ENCODE measurements around the gene ANKRD40CL. TPM values are rescaled to one million over a fixed set of nuclear protein-coding genes. Genes with fewer than 3 reads are reported as not detected.

ANKRD40CL gene
- polyA plus RNA-seq, 1 of the 3 experiments (the other 2 are of a cell fraction) = not detected

DNA sequence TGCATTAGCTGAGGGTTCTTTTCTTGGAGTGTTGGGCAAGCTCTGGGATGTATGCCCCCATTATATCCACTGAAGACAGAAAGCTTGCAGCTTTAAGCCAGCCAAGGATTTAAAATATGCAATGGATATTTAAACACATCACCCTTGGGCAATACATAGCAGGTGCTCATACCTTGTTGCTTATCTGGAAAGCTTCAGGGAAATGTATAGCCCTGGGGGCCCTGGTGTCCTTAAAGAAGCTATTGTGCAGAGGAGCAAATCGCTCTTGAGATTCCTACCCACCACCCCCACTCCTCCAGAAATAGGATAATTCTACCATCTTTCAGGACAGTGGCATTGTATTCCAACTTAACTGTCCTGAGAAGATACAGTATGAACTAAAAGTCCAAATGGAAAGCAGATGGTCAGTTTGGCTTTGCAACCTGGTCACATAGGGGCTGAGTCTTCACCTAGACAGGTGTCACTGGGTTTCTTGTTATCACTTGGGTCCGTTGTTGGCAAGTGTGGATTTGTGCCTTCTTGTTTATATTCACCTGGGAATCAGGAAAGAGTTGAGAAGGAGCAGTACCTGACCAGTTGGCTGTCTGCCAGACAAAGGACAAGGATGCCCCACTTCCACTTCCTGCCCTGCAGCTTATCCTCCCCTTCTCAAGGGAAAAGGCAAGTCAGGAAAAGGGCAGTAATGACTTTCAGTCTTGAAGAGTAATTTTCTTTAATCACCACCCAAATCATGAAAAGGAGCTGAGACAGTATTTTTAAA, 3.4 kb downstream of the ANKRD40CL start:
- Histone ChIP-seq H3K4me3 (ENCODE audit: low read depth in 2 of 2, low read length in 1 of 2) (no peak overlapping the region), H4K20me1 (ENCODE audit: insufficient read depth) (no peaks in the 10 kb centered on the region), H3K27ac (ENCODE audit: low read depth in 2 of 2, low read length in 1 of 2) (peak overlapping the region in 1 of 2 experiments; percentile 43; a peak in 1 of 4 replicates), H3K9ac (no peak overlapping the region), H3K36me3 (replicated peaks in 1 of 2; ENCODE audit: control insufficient read depth in 1 of 2, insufficient read depth in 2 of 2, low read length in 1 of 2) (no peaks in the 10 kb centered on the region), H3K27me3 (ENCODE audit: insufficient read depth) (no peaks in the 10 kb centered on the region), H3K9me2 (no peaks in the 10 kb centered on the region), H2AFZ (ENCODE audit: low read depth) (no peak overlapping the region), H3K79me2 (ENCODE audit: insufficient read depth) (no peaks in the 10 kb centered on the region), H3K9me3 (no peaks in the 10 kb centered on the region), H3K4me1 (ENCODE audit: control insufficient read depth in 1 of 2, insufficient read depth in 2 of 2, low read depth in 1 of 2, low read length in 1 of 2) (peaks cover 0 to 24% of the 10 kb centered on the region in 2 experiments; a peak in 2 of 4 replicates), H3F3A (replicated peaks; ENCODE audit: insufficient read depth) (no peaks in the 10 kb centered on the region), H3K4me2 (no peak overlapping the region)
- TF ChIP-seq NFIC (IDR thresholded peaks at IDR 0.05; ENCODE audit: borderline replicate concordance) (peak; percentile 43; the same call in 1 of the 2 replicates), CHD2 (IDR thresholded peaks at IDR 0.05; ENCODE audit: low read length, partially characterized antibody) (no peak), RCOR1 (IDR thresholded peaks at IDR 0.05; ENCODE audit: low read length) (no peak), RXRA (IDR thresholded peaks at IDR 0.05; ENCODE audit: borderline replicate concordance, low read depth) (no peak), ELF1 (IDR thresholded peaks at IDR 0.05) (no peak)
- TF ChIP-seq, protein P1, sequence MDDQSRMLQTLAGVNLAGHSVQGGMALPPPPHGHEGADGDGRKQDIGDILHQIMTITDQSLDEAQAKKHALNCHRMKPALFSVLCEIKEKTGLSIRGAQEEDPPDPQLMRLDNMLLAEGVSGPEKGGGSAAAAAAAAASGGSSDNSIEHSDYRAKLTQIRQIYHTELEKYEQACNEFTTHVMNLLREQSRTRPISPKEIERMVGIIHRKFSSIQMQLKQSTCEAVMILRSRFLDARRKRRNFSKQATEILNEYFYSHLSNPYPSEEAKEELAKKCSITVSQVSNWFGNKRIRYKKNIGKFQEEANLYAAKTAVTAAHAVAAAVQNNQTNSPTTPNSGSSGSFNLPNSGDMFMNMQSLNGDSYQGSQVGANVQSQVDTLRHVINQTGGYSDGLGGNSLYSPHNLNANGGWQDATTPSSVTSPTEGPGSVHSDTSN (IDR thresholded peaks at IDR 0.05) = no peak
- TF ChIP-seq, protein P2, sequence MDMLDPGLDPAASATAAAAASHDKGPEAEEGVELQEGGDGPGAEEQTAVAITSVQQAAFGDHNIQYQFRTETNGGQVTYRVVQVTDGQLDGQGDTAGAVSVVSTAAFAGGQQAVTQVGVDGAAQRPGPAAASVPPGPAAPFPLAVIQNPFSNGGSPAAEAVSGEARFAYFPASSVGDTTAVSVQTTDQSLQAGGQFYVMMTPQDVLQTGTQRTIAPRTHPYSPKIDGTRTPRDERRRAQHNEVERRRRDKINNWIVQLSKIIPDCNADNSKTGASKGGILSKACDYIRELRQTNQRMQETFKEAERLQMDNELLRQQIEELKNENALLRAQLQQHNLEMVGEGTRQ (IDR thresholded peaks at IDR 0.05; ENCODE audit: borderline replicate concordance, low read depth, low read length) = no peak
- DNase-seq = no peak
- ChIA-PET CTCF (interaction anchor here (0.6 to 8.7 kb wide), 15 partner anchors 9 to 1196 kb away, joined by 3 to 95 read pairs (median 4); no protein-coding TSS in a partner anchor), POLR2A (no interaction called here)
- WGBS (ENCODE audit: low lambda C conversion rate) = 75% methylated on average over 2 of the region's 2 CpGs

DNA sequence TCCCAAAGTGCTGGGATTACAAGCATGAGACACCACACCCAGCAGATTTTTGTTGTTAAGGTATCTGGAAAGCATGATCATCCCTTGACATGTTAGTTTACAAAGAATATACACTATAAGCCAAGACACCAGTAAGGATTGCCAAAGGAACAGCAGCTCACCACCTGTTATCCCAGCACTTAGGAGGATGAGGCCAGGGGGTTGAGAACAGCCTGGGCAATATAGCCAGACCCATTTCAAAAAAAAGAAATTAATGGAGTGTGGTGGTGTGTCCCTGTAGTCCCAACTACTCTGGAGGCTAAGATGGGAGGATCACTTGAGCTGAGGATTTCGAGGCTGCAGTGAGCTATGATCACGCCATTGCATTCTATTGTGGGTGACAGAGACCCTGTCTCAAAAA, 5.1 kb downstream of the ANKRD40CL start:
- TF ChIP-seq NFIC (IDR thresholded peaks at IDR 0.05; ENCODE audit: borderline replicate concordance) = no peak
- TF ChIP-seq, protein P3, sequence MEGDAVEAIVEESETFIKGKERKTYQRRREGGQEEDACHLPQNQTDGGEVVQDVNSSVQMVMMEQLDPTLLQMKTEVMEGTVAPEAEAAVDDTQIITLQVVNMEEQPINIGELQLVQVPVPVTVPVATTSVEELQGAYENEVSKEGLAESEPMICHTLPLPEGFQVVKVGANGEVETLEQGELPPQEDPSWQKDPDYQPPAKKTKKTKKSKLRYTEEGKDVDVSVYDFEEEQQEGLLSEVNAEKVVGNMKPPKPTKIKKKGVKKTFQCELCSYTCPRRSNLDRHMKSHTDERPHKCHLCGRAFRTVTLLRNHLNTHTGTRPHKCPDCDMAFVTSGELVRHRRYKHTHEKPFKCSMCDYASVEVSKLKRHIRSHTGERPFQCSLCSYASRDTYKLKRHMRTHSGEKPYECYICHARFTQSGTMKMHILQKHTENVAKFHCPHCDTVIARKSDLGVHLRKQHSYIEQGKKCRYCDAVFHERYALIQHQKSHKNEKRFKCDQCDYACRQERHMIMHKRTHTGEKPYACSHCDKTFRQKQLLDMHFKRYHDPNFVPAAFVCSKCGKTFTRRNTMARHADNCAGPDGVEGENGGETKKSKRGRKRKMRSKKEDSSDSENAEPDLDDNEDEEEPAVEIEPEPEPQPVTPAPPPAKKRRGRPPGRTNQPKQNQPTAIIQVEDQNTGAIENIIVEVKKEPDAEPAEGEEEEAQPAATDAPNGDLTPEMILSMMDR (IDR thresholded peaks at IDR 0.05) = no peak
- TF ChIP-seq CHD2 (IDR thresholded peaks at IDR 0.05; ENCODE audit: low read length, partially characterized antibody) = no peak
- TF ChIP-seq MXI1 (IDR thresholded peaks at IDR 0.05; ENCODE audit: low read depth, low read length) = no peak
- TF ChIP-seq, protein P4, sequence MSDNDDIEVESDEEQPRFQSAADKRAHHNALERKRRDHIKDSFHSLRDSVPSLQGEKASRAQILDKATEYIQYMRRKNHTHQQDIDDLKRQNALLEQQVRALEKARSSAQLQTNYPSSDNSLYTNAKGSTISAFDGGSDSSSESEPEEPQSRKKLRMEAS (IDR thresholded peaks at IDR 0.05; ENCODE audit: low read depth) = no peak
- TF ChIP-seq SIN3A (IDR thresholded peaks at IDR 0.05; ENCODE audit: borderline replicate concordance, low read depth, low read length) = no peak
- TF ChIP-seq MEF2A (IDR thresholded peaks at IDR 0.05; ENCODE audit: borderline replicate concordance, low read depth) = no peak
- TF ChIP-seq, protein P5, sequence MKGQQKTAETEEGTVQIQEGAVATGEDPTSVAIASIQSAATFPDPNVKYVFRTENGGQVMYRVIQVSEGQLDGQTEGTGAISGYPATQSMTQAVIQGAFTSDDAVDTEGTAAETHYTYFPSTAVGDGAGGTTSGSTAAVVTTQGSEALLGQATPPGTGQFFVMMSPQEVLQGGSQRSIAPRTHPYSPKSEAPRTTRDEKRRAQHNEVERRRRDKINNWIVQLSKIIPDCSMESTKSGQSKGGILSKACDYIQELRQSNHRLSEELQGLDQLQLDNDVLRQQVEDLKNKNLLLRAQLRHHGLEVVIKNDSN (IDR thresholded peaks at IDR 0.05; ENCODE audit: borderline replicate concordance, low read depth) = no peak
- TF ChIP-seq RXRA (IDR thresholded peaks at IDR 0.05; ENCODE audit: borderline replicate concordance, low read depth) = no peak
- Histone ChIP-seq H3K9me3 (no peaks in the 10 kb centered on the region), H3F3A (replicated peaks; ENCODE audit: insufficient read depth) (peaks cover 5% of the 10 kb centered on the region), H3K27me3 (ENCODE audit: insufficient read depth) (no peaks in the 10 kb centered on the region), H3K36me3 (replicated peaks in 1 of 2; ENCODE audit: control insufficient read depth in 1 of 2, insufficient read depth in 2 of 2, low read length in 1 of 2) (no peaks in the 10 kb centered on the region), H2AFZ (ENCODE audit: low read depth) (no peak overlapping the region), H3K4me3 (ENCODE audit: low read depth in 2 of 2, low read length in 1 of 2) (no peak overlapping the region), H4K20me1 (ENCODE audit: insufficient read depth) (no peaks in the 10 kb centered on the region), H3K27ac (ENCODE audit: low read depth in 2 of 2, low read length in 1 of 2) (no peak overlapping the region), H3K9ac (no peak overlapping the region), H3K4me2 (no peak overlapping the region), H3K4me1 (ENCODE audit: control insufficient read depth in 1 of 2, insufficient read depth in 2 of 2, low read depth in 1 of 2, low read length in 1 of 2) (peaks cover 0 to 24% of the 10 kb centered on the region in 2 experiments; a peak in 2 of 4 replicates), H3K9me2 (no peaks in the 10 kb centered on the region), H3K79me2 (ENCODE audit: insufficient read depth) (no peaks in the 10 kb centered on the region)
- ChIA-PET POLR2A (no interaction called here), CTCF (interaction anchor here (1.0 to 8.7 kb wide), 6 partner anchors 8 to 211 kb away, joined by 3 to 95 read pairs (median 8); no protein-coding TSS in a partner anchor)
- 79% methylated on average over 2 of the region's 2 CpGs for WGBS (ENCODE audit: low lambda C conversion rate)
- DNase-seq = no peak
